Measurements from ENCODE around the gene CCNK.

DNA sequence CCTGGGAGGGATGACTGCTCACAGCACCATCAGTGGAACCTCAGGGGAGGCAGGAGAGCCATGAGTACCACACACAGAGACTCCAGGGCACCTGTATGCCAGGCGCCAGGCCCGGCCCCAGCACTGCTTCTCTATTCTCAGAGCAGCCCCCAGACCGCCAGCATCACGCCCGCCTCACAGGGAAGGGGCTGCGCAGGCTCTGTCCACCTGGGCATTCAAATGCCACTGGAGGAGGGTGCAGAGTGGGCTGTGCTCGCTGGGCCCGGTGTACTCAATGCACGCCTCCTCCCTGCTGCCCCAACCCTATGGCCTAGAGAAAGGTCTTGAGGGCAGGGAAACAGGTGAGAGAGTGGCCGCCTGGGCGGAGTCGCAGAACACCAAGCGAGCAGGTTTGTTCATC lies 79.2 kb downstream of the CCNK start:
- TF ChIP-seq CTCF (IDR thresholded peaks at IDR 0.05) (no peak), POLR2AphosphoS5 (IDR thresholded peaks at IDR 0.05) (no peak)

All from suprapubic skin (tissue), 3 donors.